WTC11 (cell line): ENCODE results near the gene NKX3-2.

Source experiments
- ATF6 ChIP-seq: sonication (generic); formaldehyde crosslinking; IDR thresholded peaks from 2 replicates; pipeline ENCODE4 v1.8.1; 2023; ENCODE audit warnings: mild to moderate bottlenecking, missing genetic modification reagents
- CREM ChIP-seq: sonication (generic); formaldehyde crosslinking; IDR thresholded peaks from 2 replicates; pipeline ENCODE4 v1.8.1; 2022; ENCODE audit warnings: mild to moderate bottlenecking, missing genetic modification reagents, moderate library complexity
- CTCF ChIP-seq: fragments of 200-600 bp; IDR thresholded peaks from 2 replicates; pipeline ENCODE4 v1.8.0; 2022; ENCODE audit warnings: antibody characterized with exemption
- FOXJ3 ChIP-seq: sonication (generic); formaldehyde crosslinking; IDR thresholded peaks from 2 replicates; pipeline ENCODE4 v1.9.0; 2021; ENCODE audit warnings: missing genetic modification reagents, mild to moderate bottlenecking, borderline replicate concordance
- NFE2L1 ChIP-seq: sonication (generic); formaldehyde crosslinking; IDR thresholded peaks from 2 replicates; pipeline ENCODE4 v1.8.1; 2023; ENCODE audit warnings: missing genetic modification reagents
- TCF7 ChIP-seq: sonication (generic); formaldehyde crosslinking; IDR thresholded peaks from 2 replicates; pipeline ENCODE4 v1.8.0; 2022; ENCODE audit warnings: mild to moderate bottlenecking, low read depth, missing genetic modification reagents, moderate library complexity
- ZNF232 ChIP-seq: sonication (generic); formaldehyde crosslinking; IDR thresholded peaks from 2 replicates; pipeline ENCODE4 v1.8.0; 2022; ENCODE audit warnings: mild to moderate bottlenecking, missing genetic modification reagents
- TF ChIP-seq, protein P1 (sequence below): sonication (generic); formaldehyde crosslinking; IDR thresholded peaks from 2 replicates; pipeline ENCODE4 v1.8.1; 2022; ENCODE audit warnings: mild to moderate bottlenecking, missing genetic modification reagents, moderate library complexity, borderline replicate concordance
- TF ChIP-seq, protein P2 (sequence below): sonication (generic); formaldehyde crosslinking; IDR thresholded peaks from 2 replicates; pipeline ENCODE4 v1.8.0; 2022; ENCODE audit warnings: mild to moderate bottlenecking, missing genetic modification reagents

GRCh38 chr4:13539047-13539618 lies 5.2 kb downstream of the NKX3-2 start:
- TF ChIP-seq CREM (no peak), CTCF (no peak), NFE2L1 (CRISPR knock-in tag) (no peak), ATF6 (CRISPR knock-in tag) (no peak), ZNF232 (CRISPR knock-in tag) (no peak), FOXJ3 (CRISPR knock-in tag) (no peak), TCF7 (CRISPR knock-in tag) (no peak)
- TF ChIP-seq, protein P1, sequence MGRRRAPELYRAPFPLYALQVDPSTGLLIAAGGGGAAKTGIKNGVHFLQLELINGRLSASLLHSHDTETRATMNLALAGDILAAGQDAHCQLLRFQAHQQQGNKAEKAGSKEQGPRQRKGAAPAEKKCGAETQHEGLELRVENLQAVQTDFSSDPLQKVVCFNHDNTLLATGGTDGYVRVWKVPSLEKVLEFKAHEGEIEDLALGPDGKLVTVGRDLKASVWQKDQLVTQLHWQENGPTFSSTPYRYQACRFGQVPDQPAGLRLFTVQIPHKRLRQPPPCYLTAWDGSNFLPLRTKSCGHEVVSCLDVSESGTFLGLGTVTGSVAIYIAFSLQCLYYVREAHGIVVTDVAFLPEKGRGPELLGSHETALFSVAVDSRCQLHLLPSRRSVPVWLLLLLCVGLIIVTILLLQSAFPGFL (CRISPR knock-in tag), result no peak
- TF ChIP-seq, protein P2, sequence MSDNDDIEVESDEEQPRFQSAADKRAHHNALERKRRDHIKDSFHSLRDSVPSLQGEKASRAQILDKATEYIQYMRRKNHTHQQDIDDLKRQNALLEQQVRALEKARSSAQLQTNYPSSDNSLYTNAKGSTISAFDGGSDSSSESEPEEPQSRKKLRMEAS (CRISPR knock-in tag), result no peak
